Kidney epithelial cell (primary cell): ENCODE results near the gene GFRA4. TPM values are rescaled to one million over a fixed set of nuclear protein-coding genes. Genes with fewer than 3 reads are reported as not detected.

Source experiments
- DNase-seq: peaks from one replicate; pipeline ENCODE4 v3.0.0-alpha.2; 2010; ENCODE audit warnings: low read depth
- H3K27me3 ChIP-seq: 2 replicates; pipeline ENCODE4 v1.6.0; 2011; ENCODE audit warnings: low read length; ENCODE audit not compliant: control insufficient read depth, insufficient read depth
- H3K36me3 ChIP-seq: 2 replicates; pipeline ENCODE4 v1.5.1; 2011; ENCODE audit warnings: low read length; ENCODE audit not compliant: control insufficient read depth, insufficient read depth
- H3K4me3 ChIP-seq: 2 replicates; pipeline ENCODE4 v1.5.1; 2011; ENCODE audit warnings: low read depth, mild to moderate bottlenecking, control low read depth, low read length
- total RNA-seq: library from RNA; depleted of rRNA; stranded (reverse); fragments of >200 nt; gene quantifications from 2 replicates; pipeline ENCODE4 v1.2.3, GENCODE V29; 2015
- TF ChIP-seq, protein P1 (sequence below): IDR thresholded peaks from 2 replicates; pipeline ENCODE4 v1.5.1; 2011; ENCODE audit warnings: mild to moderate bottlenecking, moderate library complexity, low read length, control low read depth, inconsistent platforms; ENCODE audit not compliant: insufficient read depth, poor library complexity, severe bottlenecking

Gene GFRA4
- total RNA-seq, 1 donor from 2014 or later, result not detected

DNA sequence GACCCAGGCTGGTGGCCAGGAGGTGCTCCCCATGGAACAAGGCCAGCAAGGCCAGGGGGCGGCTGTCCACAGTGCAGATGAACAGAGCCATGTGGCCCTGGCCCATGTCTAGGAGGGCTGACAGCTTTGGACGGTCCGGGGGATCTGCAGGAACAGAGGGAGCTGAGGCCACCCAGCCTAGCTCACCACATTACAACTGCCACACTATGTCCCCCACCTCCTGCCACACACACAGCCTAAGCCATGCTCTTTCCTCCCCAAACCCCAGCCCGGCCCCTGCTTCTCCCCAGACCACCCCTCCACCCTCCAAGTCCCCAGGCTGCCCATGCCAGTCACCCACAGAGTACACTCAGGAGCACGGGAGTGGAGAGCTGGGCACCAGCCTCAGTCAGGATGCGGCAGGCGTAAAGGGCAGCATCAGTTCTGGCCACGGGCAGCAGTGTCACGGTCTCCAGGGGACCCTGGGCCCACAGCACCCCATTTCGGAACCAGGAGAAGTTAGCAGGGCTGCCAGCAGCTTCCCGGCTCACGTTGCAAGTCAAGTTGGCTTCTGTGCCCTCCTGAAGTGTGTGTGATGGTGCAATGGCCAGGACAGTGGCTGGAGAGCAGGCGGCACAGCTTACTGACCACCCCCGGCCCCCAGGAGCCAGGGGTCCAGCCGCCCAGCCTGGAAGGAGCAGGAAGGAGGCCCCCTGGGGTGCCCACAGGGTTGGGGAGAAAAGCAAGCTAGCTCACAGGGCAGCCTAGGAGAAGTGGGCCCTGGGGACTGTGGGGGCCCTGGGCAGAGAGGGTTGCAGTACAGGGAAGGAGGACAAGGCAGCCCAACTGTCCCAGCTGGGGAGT, 33.8 kb upstream of the GFRA4 start:
- Histone ChIP-seq H3K36me3 (no peaks in the 10 kb centered on the region), H3K4me3 (no peak overlapping the region), H3K27me3 (peaks cover 2% of the 10 kb centered on the region)
- no peak for DNase-seq
- TF ChIP-seq, protein P1, sequence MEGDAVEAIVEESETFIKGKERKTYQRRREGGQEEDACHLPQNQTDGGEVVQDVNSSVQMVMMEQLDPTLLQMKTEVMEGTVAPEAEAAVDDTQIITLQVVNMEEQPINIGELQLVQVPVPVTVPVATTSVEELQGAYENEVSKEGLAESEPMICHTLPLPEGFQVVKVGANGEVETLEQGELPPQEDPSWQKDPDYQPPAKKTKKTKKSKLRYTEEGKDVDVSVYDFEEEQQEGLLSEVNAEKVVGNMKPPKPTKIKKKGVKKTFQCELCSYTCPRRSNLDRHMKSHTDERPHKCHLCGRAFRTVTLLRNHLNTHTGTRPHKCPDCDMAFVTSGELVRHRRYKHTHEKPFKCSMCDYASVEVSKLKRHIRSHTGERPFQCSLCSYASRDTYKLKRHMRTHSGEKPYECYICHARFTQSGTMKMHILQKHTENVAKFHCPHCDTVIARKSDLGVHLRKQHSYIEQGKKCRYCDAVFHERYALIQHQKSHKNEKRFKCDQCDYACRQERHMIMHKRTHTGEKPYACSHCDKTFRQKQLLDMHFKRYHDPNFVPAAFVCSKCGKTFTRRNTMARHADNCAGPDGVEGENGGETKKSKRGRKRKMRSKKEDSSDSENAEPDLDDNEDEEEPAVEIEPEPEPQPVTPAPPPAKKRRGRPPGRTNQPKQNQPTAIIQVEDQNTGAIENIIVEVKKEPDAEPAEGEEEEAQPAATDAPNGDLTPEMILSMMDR, result no peak

DNA sequence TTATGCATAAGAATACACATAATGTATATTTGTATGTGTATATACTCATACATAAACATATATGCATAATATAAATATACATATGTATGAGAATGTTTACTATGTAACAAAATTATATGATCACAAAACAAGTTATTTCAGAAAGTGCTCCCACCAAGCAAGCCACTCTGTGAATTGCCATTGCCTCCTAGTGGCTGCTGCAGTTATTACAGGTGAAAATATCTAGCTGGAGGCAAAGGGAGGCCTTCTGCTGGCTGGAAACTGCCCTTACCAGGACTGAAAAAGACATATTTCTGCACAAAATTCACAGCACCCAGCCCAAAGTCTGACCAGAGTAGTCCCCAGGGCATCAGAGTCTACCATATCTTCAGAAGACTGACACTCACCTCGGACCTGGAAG, 33.0 kb upstream of the GFRA4 start:
- Histone ChIP-seq H3K36me3 (no peaks in the 10 kb centered on the region), H3K27me3 (peaks cover 2% of the 10 kb centered on the region), H3K4me3 (no peak overlapping the region)
- TF ChIP-seq, protein P1, result peak; percentile 34
- DNase-seq, result no peak

DNA sequence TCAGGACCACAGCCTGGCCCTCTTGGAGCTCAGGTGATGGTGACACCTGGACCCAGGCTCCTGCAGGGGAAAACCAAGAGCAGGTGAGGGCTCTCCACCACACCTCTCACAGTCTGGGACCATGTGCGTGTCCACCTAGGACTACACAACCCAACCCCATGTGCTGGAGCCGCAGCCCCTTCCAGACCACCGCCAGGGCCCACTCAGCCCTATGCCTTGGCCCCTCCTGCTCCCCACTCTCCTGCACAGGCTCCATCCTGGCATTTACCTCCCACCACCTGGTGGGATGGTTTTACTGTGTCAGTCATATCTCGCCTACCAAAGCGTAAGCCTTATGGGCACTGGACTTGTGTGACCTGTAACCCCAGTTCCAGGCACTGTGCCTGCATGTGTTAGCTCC, 31.7 kb upstream of the GFRA4 start:
- no peak for DNase-seq
- Histone ChIP-seq H3K27me3 (peaks cover 2% of the 10 kb centered on the region), H3K36me3 (no peaks in the 10 kb centered on the region), H3K4me3 (no peak overlapping the region)
- TF ChIP-seq, protein P1, result no peak

DNA sequence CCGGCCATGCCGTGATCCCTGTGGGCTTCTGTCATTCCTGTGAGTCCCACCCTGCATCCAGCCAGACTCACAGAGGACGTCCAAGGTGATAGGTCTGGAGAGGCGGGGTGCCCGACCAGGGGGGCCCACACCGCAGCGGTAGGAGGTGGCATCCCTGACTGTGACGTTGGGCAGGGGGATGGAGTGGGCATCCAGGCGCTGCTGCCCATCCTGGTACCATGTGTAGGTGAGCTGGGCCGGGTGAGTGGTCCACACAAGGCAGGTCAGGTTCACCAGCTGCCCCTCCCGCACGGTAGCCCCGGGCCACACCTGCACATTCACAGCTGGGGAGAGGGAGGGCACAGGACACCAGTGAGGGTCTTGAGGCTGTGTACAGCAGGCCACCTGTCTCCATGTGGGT, 30.2 kb upstream of the GFRA4 start:
- Histone ChIP-seq H3K36me3 (no peaks in the 10 kb centered on the region), H3K27me3 (no peaks in the 10 kb centered on the region), H3K4me3 (no peak overlapping the region)
- DNase-seq, result no peak
- TF ChIP-seq, protein P1, result no peak

DNA sequence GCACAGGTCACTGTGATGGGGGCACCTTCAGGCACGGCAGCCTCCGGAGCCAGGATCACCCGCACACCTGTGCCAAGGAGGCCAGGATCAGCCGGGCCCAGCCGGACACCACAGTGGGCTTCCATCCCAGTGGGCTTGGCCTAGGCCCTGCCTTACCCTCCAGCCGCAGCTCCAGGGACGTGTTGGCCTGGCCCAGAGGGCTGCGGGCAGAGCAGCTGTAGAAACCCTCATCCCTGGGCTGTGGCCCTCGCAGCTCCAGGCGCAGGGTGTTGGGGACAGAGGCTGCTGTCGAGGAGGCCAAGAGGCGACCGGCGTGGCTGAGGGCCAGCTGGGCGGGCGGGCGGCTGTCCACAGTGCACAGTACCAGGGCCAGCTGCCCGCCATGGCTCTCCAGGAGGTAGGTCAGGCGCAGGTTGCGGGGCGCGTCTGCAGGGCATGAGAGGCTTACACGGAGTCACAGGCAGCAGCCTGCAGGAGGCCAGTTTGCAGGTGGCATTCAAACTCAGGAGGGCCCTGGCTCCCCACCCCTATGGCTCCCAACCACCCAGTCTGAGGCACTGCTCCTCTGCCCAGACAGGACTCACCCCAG, 29.6 kb upstream of the GFRA4 start:
- no peak overlapping the region for H3K4me3 ChIP-seq
- no peaks in the 10 kb centered on the region for H3K36me3 ChIP-seq
- TF ChIP-seq, protein P1, result no peak
- no peaks in the 10 kb centered on the region for H3K27me3 ChIP-seq
- DNase-seq, result no peak
